22Rv1 (cell line): ENCODE measurements around the gene FERD3L.

Experiments used
- H3K27ac ChIP-seq: fragments of 450-650 bp; 2 replicates; pipeline ENCODE4 v1.5.1; 2017
- ZFX ChIP-seq: fragments of 450-650 bp; IDR thresholded peaks from 2 replicates; pipeline ENCODE4 v1.6.1; 2017; ENCODE audit warnings: antibody characterized with exemption, borderline replicate concordance
- TF ChIP-seq, protein P1 (sequence below): fragments of 450-650 bp; IDR thresholded peaks from 2 replicates; pipeline ENCODE4 v1.5.1; 2017; ENCODE audit warnings: mild to moderate bottlenecking

Gene FERD3L

DNA sequence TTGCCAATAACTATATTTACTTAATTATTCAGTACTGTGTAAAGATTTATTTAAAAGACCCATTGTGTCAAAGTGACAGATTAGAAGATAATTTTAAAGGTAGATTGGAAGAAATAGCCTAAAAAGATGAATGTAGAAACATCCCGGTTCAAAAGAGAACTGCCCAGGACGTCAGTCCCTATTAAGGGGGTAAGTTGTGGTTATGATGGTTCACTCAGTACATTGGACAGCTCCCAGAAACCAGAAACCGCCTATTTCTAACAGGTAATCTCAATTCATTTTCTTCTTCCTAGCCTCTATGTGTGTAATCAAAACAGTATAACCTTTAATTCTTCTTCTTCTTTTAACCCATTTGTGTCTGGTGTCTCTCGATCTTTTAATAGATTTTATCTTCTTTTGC lies 1.5 kb upstream of the FERD3L start:
- TF ChIP-seq ZFX = no peak
- TF ChIP-seq, protein P1, sequence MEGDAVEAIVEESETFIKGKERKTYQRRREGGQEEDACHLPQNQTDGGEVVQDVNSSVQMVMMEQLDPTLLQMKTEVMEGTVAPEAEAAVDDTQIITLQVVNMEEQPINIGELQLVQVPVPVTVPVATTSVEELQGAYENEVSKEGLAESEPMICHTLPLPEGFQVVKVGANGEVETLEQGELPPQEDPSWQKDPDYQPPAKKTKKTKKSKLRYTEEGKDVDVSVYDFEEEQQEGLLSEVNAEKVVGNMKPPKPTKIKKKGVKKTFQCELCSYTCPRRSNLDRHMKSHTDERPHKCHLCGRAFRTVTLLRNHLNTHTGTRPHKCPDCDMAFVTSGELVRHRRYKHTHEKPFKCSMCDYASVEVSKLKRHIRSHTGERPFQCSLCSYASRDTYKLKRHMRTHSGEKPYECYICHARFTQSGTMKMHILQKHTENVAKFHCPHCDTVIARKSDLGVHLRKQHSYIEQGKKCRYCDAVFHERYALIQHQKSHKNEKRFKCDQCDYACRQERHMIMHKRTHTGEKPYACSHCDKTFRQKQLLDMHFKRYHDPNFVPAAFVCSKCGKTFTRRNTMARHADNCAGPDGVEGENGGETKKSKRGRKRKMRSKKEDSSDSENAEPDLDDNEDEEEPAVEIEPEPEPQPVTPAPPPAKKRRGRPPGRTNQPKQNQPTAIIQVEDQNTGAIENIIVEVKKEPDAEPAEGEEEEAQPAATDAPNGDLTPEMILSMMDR = no peak

DNA sequence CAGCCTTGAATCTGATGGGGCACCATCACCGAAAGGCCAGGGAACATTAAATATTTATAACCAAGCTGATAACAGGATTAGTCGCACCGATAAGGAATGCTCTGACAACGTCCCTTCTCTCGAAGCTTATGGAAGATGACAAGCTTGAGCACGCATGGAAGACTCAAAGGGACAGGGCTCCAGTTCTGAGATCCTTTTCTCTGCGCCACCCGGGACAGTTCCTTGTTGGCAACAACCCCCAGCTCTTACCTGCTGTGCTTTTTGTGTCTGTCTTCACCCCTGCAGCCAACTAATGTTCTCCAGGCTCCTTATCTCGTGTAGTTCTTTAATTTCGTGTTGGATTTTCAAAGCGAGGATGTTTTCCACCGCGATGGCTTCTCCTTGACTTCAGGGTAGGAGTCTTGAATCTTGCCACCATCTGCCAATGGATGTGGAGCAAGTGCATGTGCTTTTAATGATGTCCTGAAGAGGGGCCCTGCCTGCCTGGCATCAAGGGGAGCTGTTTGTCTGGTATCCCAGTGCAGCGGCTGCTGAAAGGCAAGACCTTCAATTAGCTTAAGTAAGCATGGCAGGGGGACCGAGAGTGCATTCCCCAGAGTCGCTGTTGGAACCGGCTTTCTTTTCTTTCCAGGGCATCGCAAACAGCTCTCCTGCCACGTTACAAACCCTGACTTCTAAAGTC lies 354 bp upstream of the FERD3L start:
- TF ChIP-seq ZFX = no peak
- TF ChIP-seq, protein P1 = no peak
- no peak overlapping the region for H3K27ac ChIP-seq

More for the DNA sequence above, 1.5 kb upstream of the FERD3L start:
- H3K27ac ChIP-seq = no peak overlapping the region

DNA sequence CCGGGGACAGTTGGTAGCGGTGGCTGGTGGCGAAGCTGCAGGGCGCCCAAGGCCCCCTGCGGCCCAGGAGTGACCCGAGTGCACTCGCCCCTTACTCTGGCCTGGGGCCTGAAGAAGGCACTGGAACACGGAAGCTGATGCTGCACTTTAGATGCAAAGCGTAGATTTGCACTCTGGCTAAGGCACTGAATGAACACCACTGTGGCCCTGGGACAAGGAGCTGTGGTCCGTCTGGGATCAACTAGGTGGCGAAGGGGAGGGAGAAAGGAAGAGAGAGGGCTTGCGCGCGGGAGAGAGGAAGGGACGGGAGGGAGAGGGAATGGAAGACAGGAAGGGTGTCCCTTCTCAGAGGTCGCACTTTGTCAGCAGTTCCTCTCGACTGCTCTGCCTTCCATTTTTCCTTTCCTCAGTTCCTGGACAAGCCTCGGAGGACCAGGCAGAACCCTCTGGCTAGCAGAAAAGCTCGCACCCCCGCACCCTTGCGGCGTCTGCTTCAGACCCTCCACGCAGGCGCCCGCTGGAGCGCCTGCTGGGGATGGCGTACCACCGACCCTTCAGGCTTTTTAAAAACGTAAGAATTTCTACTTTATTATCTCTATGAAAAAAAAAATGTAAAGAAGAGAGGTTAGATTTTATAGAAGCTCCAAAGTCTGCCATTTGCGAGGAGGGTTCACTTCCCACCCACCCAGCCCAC lies 1.2 kb downstream of the FERD3L start:
- H3K27ac ChIP-seq = no peak overlapping the region
- TF ChIP-seq ZFX = no peak

DNA sequence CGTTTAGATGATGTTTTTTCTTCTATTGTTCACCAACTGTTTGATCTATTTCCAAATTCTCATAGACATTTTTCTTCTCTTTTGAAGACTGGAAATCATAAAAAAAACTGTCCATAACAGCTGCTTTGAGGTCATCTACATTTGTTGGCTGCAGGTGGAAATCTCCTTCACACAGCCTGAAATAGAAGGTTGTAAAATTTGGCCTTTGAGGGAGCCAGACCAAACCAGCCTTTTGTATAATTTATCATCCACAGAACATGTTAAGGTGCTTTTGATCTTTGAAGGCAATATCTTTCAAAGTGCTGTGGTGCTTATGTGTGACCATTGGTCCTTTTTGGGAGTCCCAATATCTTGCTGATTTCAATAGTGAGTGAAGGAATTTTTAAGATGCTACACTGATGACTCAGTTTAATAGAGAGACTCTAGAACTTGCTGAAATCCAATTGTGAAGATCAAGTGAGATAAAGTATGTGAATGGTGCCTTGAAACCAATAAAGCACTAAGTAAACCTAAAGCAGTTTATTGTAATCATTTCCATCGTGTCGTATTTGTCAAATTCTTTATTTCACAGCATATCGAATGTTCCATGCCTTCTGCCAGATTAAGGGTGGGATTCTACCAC lies 5.4 kb downstream of the FERD3L start:
- no peak for TF ChIP-seq ZFX
- TF ChIP-seq, protein P1 = no peak
- H3K27ac ChIP-seq = no peak overlapping the region

DNA sequence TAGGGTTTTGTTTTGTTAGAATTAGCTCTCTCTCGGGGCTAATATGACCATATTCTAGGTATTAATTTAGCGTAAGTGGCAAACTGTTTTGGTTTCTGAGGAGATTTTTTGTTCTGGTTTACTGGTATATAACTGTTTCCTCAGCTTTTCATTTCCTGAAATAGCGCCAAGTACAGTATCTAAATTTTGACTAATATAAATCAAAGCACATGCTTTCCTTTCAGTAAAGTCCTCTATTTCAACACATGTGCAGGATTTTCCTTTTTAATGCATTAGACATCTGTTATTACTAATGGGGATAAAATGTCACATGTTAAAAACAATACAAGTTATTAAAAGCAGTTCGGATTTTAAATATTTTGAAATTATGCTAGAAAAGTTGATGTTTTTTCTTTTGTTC lies 11.3 kb downstream of the FERD3L start:
- no peak overlapping the region for H3K27ac ChIP-seq
- TF ChIP-seq ZFX = no peak
- TF ChIP-seq, protein P1 = no peak

DNA sequence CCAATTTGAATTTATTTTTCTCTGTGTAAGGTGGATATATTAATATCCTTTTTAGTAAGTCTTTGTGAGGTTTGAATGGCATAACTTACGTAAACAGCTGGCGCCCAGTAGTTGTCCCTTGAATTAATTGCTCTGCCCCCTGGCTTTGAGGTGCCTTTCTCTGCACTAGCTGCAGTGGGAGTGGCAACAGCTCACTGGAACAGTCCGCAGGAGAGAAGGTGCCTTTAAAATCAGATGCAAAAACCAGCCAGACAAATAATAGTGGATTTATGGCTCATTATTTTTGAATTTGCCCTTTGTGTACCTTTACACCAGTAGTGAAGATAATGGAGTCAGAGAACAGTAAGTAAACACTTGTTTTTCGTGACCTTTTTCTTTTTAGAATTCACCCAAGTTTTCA lies 11.8 kb downstream of the FERD3L start:
- TF ChIP-seq, protein P1 = no peak
- TF ChIP-seq ZFX = no peak
- no peak overlapping the region for H3K27ac ChIP-seq

DNA sequence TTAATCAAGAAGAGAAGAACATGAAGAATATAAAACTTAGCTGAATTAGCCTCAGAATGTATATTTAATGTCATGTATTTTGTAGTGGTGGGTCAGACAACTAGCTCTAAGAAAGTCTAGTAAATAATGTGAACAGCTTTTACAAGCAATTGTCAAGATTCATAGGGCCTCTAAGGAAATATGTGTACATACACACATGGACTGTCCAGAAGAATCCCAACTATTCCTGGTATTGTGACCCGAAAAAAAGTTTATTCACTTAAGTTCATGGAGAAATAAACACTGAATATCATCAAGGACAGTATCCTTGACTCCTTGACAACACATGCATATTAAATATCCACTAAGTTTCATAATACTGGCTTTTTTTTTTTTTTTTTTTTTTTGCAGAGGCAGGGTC lies 16.4 kb downstream of the FERD3L start:
- H3K27ac ChIP-seq = no peak overlapping the region
- no peak for TF ChIP-seq ZFX
- TF ChIP-seq, protein P1 = no peak
